A673 (cell line): ENCODE results near the gene ATP8A2. TPM values are rescaled to one million over a fixed set of nuclear protein-coding genes. Genes with fewer than 3 reads are reported as not detected.

Experiments used
- BruUV-seq: library from RNA; stranded (reverse); fragments of 400-500 nt; replicated peaks from 2 replicates; lab custom pipeline; 2021; lab: Mats Ljungman, UMichigan
- CTCF ChIA-PET: fragments of 300-600 bp; sonication (Branson Sonifier 250); formaldehyde crosslinking; loops from one replicate; lab custom pipeline; 2022; ENCODE audit warnings: antibody characterized with exemption; lab: Charles Lee
- POLR2A ChIA-PET: fragments of 300-600 bp; sonication (Branson Sonifier 250); formaldehyde crosslinking; loops from one replicate; lab custom pipeline; 2022; ENCODE audit warnings: antibody characterized with exemption; ENCODE audit not compliant: low non-redundant PET; lab: Charles Lee
- DNase-seq: peaks from one replicate; pipeline ENCODE4 v3.0.0-alpha.2; 2015; ENCODE audit warnings: low spot score
- H3K27ac ChIP-seq: fragments of 200-600 bp; sonication (generic); 2 replicates; pipeline ENCODE4 v1.5.1; 2016; ENCODE audit warnings: mixed run types, low read depth, mild to moderate bottlenecking, mixed read lengths, antibody characterized with exemption, low read length; ENCODE audit not compliant: poor library complexity, severe bottlenecking
- H3K27me3 ChIP-seq: fragments of 200-600 bp; sonication (generic); replicated peaks from 2 replicates; pipeline ENCODE4 v1.6.1; 2017; ENCODE audit warnings: mixed run types, low read depth, mild to moderate bottlenecking, mixed read lengths, antibody characterized with exemption, low read length; ENCODE audit not compliant: insufficient read depth, poor library complexity
- H3K36me3 ChIP-seq: fragments of 200-600 bp; sonication (generic); 2 replicates; pipeline ENCODE4 v1.6.1; 2016; ENCODE audit warnings: mixed run types, mild to moderate bottlenecking, mixed read lengths, antibody characterized with exemption, low read length; ENCODE audit not compliant: insufficient read depth, poor library complexity, severe bottlenecking
- H3K4me1 ChIP-seq: fragments of 200-600 bp; sonication (generic); 2 replicates; pipeline ENCODE4 v1.6.1; 2017; ENCODE audit warnings: mixed run types, mild to moderate bottlenecking, mixed read lengths, antibody characterized with exemption, low read length; ENCODE audit not compliant: insufficient read depth, poor library complexity, severe bottlenecking
- H3K4me3 ChIP-seq: fragments of 200-600 bp; sonication (generic); 2 replicates; pipeline ENCODE4 v1.5.1; 2016; ENCODE audit warnings: low read depth, mixed run types, mild to moderate bottlenecking, mixed read lengths, low read length; ENCODE audit not compliant: poor library complexity, severe bottlenecking
- H3K9me3 ChIP-seq: fragments of 200-600 bp; sonication (generic); 2 replicates; pipeline ENCODE4 v1.6.1; 2016; ENCODE audit warnings: mixed run types, low read depth, mild to moderate bottlenecking, mixed read lengths, antibody characterized with exemption, low read length; ENCODE audit not compliant: poor library complexity, severe bottlenecking
- CTCF ChIP-seq: fragments of 300-800, 200-600 bp; sonication (generic); conservative IDR thresholded peaks from 2 replicates; pipeline ENCODE4 v1.5.1; 2017; ENCODE audit warnings: low read depth, mild to moderate bottlenecking, antibody characterized with exemption, low read length, moderate library complexity, mixed read lengths
- EZH2 ChIP-seq: fragments of 200-600 bp; sonication (generic); IDR thresholded peaks from 2 replicates; pipeline ENCODE4 v1.6.1; 2017; ENCODE audit warnings: borderline replicate concordance, low read depth, mild to moderate bottlenecking, mixed read lengths, antibody characterized with exemption, low read length; ENCODE audit not compliant: poor library complexity, severe bottlenecking
- intact Hi-C: fragments of 100-400 bp; cut with micrococcal nuclease; formaldehyde crosslinking; loops from one replicate; pipeline ENCODE4 v1.10.0; 2022; ENCODE audit not compliant: unreplicated experiment
- total RNA-seq: library from RNA; stranded (reverse); gene quantifications from 2 replicates; pipeline ENCODE4 v1.2.3, GENCODE V29; 2021

Gene ATP8A2
- total RNA-seq, 1 experiment from 2014 or later = 0.92 TPM

GRCh38 chr13:25473864-25474263 is 102.1 kb downstream of the ATP8A2 start:
- Histone ChIP-seq H3K4me3 (no peak overlapping the region), H3K9me3 (no peaks in the 10 kb centered on the region), H3K4me1 (no peaks in the 10 kb centered on the region), H3K27ac (no peak overlapping the region), H3K36me3 (no peaks in the 10 kb centered on the region), H3K27me3 (no peaks in the 10 kb centered on the region)
- no peak for DNase-seq
- ChIA-PET POLR2A (no interaction called here), CTCF (no interaction called here)
- intact Hi-C loops = no loop called here
- TF ChIP-seq CTCF (no peak), EZH2 (no peak)
- no TSS peak for BruUV-seq

GRCh38 chr13:25478186-25478585 is 106.4 kb downstream of the ATP8A2 start:
- ChIA-PET CTCF (no interaction called here), POLR2A (no interaction called here)
- Histone ChIP-seq H3K27ac (no peak overlapping the region), H3K36me3 (no peaks in the 10 kb centered on the region), H3K4me3 (no peak overlapping the region), H3K4me1 (no peaks in the 10 kb centered on the region), H3K9me3 (no peaks in the 10 kb centered on the region), H3K27me3 (no peaks in the 10 kb centered on the region)
- TF ChIP-seq EZH2 (no peak), CTCF (no peak)
- BruUV-seq = no TSS peak
- intact Hi-C loops = no loop called here
- DNase-seq = no peak

GRCh38 chr13:25489238-25489637 is 117.5 kb downstream of the ATP8A2 start:
- H3K36me3 ChIP-seq = no peaks in the 10 kb centered on the region
- no TSS peak for BruUV-seq

More at GRCh38 chr13:25489238-25489637, 117.5 kb downstream of the ATP8A2 start:
- no peak for DNase-seq
- Histone ChIP-seq H3K27ac (no peak overlapping the region), H3K4me1 (peaks cover 3% of the 10 kb centered on the region), H3K27me3 (peaks cover 8% of the 10 kb centered on the region), H3K4me3 (no peak overlapping the region), H3K9me3 (no peaks in the 10 kb centered on the region)
- ChIA-PET CTCF (no interaction called here), POLR2A (no interaction called here)
- TF ChIP-seq CTCF (no peak), EZH2 (no peak)
- intact Hi-C loops = no loop called here
